ENCODE results near the gene LIN28B. TPM values are rescaled to one million over a fixed set of nuclear protein-coding genes. Genes with fewer than 3 reads are reported as not detected.
A peak's percentile ranks its signal among the peaks of the same experiment; 100 is the strongest.
"Not testable (repeated sequence)": the region's sequence is repeated elsewhere in the genome, so short reads cannot be mapped to it uniquely, and the experiment has no call there.

LIN28B gene
- total RNA-seq, 4 donors from 2014 or later: not detected

DNA sequence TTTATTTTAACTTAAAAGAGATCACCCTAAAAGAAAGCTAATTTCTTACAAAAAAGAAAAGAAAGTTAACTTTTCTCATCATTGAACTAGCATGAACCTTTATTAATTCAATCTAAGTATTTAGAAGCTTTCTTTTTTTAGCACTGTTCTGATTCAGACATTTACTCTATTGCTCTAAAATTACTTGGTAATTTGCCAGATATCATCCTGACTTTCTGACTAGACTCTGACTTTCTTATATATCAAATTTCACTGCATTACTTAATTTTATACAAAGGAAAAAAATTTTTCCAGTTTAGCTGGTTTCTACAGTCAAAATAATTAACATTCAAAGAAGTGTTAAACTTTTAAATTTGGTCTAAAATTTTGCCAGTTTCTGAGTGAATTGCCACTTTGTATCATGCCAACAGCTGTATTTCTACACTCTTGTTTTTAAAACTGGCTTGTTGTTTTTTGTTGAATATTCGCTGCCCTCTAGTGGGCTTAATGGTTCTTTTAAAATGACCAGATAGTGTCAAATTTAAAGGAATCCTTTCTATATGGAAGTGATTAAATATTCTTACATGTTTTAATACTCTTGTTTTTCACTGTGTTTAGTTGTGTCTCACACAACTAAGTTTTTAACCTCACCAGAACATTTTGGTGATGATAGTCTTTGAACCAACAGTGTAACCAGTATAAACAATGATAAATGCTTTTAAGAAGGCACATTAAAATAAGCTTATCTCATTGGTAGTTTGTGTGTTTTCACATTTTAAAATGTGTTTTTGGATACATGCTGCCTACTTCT, 120.9 kb downstream of the LIN28B start:
- DNase-seq: no peak
- Histone ChIP-seq H3K4me1 (peaks cover 0 to 13% (median 0%) of the 10 kb centered on the region in 4 donors), H3K4me3 (no peak overlapping the region), H3K36me3 (no peaks in the 10 kb centered on the region), H3K27ac (no peak overlapping the region), H3K9me3 (no peaks in the 10 kb centered on the region), H3K27me3 (peaks cover 4% of the 10 kb centered on the region)
- in situ Hi-C loops (cut with MboI; ENCODE audit: low pct_ligation_motif_present in 1 of 4, low pct_unique_long_range_greater_than_20kb in 1 of 4, low sequenced_read_pairs in 3 of 4) (loop anchor here in 1 of 4 donors (10.0 kb wide), 1 partner anchor 83 kb away; no protein-coding TSS in a partner anchor), intact Hi-C loops (cut with DNase I; ENCODE audit: low total_unique reads) (loop anchor here (10.0 kb wide), 1 partner anchor 83 kb away; no protein-coding TSS in a partner anchor)
- 9 to 14% methylated on average over 1 of the region's 1 CpG for WGBS, 2 donors (ENCODE audit: low coverage in 1 of 2)
- no peak for TF ChIP-seq EP300 (IDR thresholded peaks at IDR 0.05; ENCODE audit: low read depth)
- no peak for TF ChIP-seq POLR2AphosphoS5 (IDR thresholded peaks at IDR 0.05)
- TF ChIP-seq POLR2A (IDR thresholded peaks at IDR 0.05): no peak
- TF ChIP-seq, protein P1, sequence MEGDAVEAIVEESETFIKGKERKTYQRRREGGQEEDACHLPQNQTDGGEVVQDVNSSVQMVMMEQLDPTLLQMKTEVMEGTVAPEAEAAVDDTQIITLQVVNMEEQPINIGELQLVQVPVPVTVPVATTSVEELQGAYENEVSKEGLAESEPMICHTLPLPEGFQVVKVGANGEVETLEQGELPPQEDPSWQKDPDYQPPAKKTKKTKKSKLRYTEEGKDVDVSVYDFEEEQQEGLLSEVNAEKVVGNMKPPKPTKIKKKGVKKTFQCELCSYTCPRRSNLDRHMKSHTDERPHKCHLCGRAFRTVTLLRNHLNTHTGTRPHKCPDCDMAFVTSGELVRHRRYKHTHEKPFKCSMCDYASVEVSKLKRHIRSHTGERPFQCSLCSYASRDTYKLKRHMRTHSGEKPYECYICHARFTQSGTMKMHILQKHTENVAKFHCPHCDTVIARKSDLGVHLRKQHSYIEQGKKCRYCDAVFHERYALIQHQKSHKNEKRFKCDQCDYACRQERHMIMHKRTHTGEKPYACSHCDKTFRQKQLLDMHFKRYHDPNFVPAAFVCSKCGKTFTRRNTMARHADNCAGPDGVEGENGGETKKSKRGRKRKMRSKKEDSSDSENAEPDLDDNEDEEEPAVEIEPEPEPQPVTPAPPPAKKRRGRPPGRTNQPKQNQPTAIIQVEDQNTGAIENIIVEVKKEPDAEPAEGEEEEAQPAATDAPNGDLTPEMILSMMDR (IDR thresholded peaks at IDR 0.05): peak; percentile 38 to 50 (median 45)

DNA sequence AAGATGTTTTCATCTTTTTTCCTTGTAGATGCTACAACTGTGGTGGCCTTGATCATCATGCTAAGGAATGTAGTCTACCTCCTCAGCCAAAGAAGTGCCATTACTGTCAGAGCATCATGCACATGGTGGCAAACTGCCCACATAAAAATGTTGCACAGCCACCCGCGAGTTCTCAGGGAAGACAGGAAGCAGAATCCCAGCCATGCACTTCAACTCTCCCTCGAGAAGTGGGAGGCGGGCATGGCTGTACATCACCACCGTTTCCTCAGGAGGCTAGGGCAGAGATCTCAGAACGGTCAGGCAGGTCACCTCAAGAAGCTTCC, 121.4 kb downstream of the LIN28B start:
- intact Hi-C loops (cut with DNase I; ENCODE audit: low total_unique reads) (loop anchor here (10.0 kb wide), 1 partner anchor 84 kb away; no protein-coding TSS in a partner anchor), in situ Hi-C loops (cut with MboI; ENCODE audit: low pct_ligation_motif_present in 1 of 4, low pct_unique_long_range_greater_than_20kb in 1 of 4, low sequenced_read_pairs in 3 of 4) (loop anchor here in 1 of 4 donors (10.0 kb wide), 1 partner anchor 84 kb away; no protein-coding TSS in a partner anchor)
- 51 to 65% methylated on average over 4 to 6 of the region's 6 CpGs for WGBS, 2 donors (ENCODE audit: low coverage in 1 of 2)
- H3K27ac ChIP-seq: no peak overlapping the region
- no peak overlapping the region for H3K4me3 ChIP-seq
- no peak for DNase-seq
- no peak for TF ChIP-seq POLR2AphosphoS5 (IDR thresholded peaks at IDR 0.05)
- TF ChIP-seq, protein P1 (IDR thresholded peaks at IDR 0.05): no peak
- TF ChIP-seq EP300 (IDR thresholded peaks at IDR 0.05; ENCODE audit: low read depth): no peak
- TF ChIP-seq POLR2A (IDR thresholded peaks at IDR 0.05): no peak
- H3K27me3 ChIP-seq: peaks cover 4% of the 10 kb centered on the region
- H3K4me1 ChIP-seq: peaks cover 0 to 13% (median 0%) of the 10 kb centered on the region in 4 donors
- no peaks in the 10 kb centered on the region for H3K9me3 ChIP-seq
- no peaks in the 10 kb centered on the region for H3K36me3 ChIP-seq

DNA sequence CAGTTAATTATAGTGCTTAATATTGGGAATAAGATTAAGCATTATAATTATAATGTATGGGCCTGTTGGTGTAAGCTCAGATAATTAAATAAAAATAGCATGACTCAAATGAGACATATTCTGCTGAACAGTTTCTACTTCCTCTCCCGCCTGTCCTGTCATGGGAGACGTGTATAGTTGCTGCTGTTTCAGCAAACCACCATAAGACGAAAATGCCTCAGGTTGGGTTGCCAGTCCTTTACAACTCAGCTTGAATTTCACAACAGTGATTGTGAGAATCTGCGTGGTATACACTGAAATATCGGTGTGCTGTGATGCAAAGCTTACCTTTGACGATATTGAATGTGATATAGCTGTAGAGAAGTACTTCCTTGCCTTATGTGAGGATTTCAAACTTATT, 123.4 kb downstream of the LIN28B start:
- Histone ChIP-seq H3K4me3 (no peak overlapping the region), H3K36me3 (no peaks in the 10 kb centered on the region), H3K27ac (no peak overlapping the region), H3K27me3 (peaks cover 4% of the 10 kb centered on the region), H3K4me1 (peaks cover 0 to 13% (median 0%) of the 10 kb centered on the region in 4 donors), H3K9me3 (no peaks in the 10 kb centered on the region)
- no peak for DNase-seq
- intact Hi-C loops (cut with DNase I; ENCODE audit: low total_unique reads) (no loop called here), in situ Hi-C loops (cut with MboI; ENCODE audit: low pct_ligation_motif_present in 1 of 4, low pct_unique_long_range_greater_than_20kb in 1 of 4, low sequenced_read_pairs in 3 of 4) (loop anchor here in 1 of 4 donors (10.0 kb wide), 1 partner anchor 345 kb away; no protein-coding TSS in a partner anchor)
- no peak for TF ChIP-seq POLR2A (IDR thresholded peaks at IDR 0.05)
- no peak for TF ChIP-seq EP300 (IDR thresholded peaks at IDR 0.05; ENCODE audit: low read depth)
- TF ChIP-seq, protein P1 (IDR thresholded peaks at IDR 0.05): no peak
- no peak for TF ChIP-seq POLR2AphosphoS5 (IDR thresholded peaks at IDR 0.05)
- WGBS, 2 donors (ENCODE audit: low coverage in 1 of 2): 66 to 90% methylated on average over 6 of the region's 6 CpGs

DNA sequence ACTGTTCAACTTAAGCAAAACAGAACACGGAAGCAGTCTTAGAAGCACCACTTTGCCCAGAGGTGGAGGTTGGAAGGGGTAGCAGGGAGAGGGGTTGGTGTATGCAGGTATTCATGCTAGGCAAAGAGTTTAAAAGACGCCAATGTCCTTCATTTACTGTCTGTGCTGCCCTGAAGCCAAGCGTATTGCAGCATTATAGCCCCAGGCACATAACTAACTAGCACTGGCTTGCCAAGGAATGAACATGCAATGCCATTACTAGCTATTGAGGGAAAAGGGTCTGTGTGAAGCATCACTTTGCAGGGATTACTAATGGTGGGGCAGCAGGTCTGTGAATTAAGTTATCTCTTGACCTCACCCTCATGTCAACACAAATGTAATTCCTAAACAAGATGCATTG, 124.8 kb downstream of the LIN28B start:
- WGBS, 2 donors (ENCODE audit: low coverage in 1 of 2): 49 to 71% methylated on average over 1 to 3 of the region's 3 CpGs
- H3K4me3 ChIP-seq; H3K9me3 ChIP-seq; H3K36me3 ChIP-seq; H3K27me3 ChIP-seq; H3K27ac ChIP-seq; DNase-seq; intact Hi-C loops (cut with DNase I; ENCODE audit: low total_unique reads): not testable (repeated sequence)
- peaks cover 0 to 13% (median 0%) of the 10 kb centered on the region in 4 donors for H3K4me1 ChIP-seq
- in situ Hi-C loops (cut with MboI; ENCODE audit: low pct_ligation_motif_present in 1 of 4, low pct_unique_long_range_greater_than_20kb in 1 of 4, low sequenced_read_pairs in 3 of 4): loop anchor here in 1 of 4 donors (10.0 kb wide), 1 partner anchor 343 kb away; no protein-coding TSS in a partner anchor
